ENCODE results near the gene IQCC. TPM values are rescaled to one million over a fixed set of nuclear protein-coding genes. Genes with fewer than 3 reads are reported as not detected.

The IQCC gene
- total and polyA plus RNA-seq, 2 donors = 2.8 to 3.0 TPM

DNA sequence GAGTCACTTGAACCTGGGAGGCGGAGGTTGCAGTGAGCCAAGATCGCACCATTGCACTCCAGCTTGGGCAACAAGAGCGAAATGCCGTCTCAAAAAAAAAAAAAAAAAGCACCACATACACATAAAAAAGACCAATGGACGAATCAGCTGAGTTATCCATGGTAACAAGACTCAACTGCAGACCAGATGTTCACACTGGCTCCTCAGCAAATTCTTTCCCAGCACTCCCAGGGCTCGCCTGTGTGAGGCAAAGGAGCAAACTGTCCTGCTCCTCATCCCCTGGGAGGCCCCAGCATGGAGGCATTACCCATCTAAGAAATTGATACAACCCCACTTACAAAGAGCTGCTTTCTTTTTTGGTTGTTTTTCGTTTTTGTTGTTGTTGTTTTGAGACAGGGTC, 13.6 kb downstream of the IQCC start:
- H3K4me1 ChIP-seq (ENCODE audit: control insufficient read depth in 2 of 2, insufficient read depth in 2 of 2, low read length in 2 of 2) = peaks cover 9 to 31% of the 10 kb centered on the region in 2 donors
- DNase-seq (ENCODE audit: low read depth in 6 of 9, low spot score in 9 of 9) = no peak
- 98% methylated on average over 7 of the region's 7 CpGs for WGBS
- H3K36me3 ChIP-seq (ENCODE audit: control insufficient read depth in 2 of 2, insufficient read depth in 2 of 2, low read length in 1 of 2) = peaks cover 26 to 35% of the 10 kb centered on the region in 2 donors
- no peaks in the 10 kb centered on the region for H3K27me3 ChIP-seq (ENCODE audit: control insufficient read depth in 2 of 2, insufficient read depth in 1 of 2, low read length in 1 of 2)
- no peaks in the 10 kb centered on the region for H3K9me3 ChIP-seq (ENCODE audit: control insufficient read depth in 2 of 2, insufficient read depth in 1 of 2, low read length in 1 of 2)
- H3K4me3 ChIP-seq (ENCODE audit: low read length in 2 of 2) = no peak overlapping the region
- H3K27ac ChIP-seq (ENCODE audit: low read depth in 1 of 2, low read length in 1 of 2) = no peak overlapping the region

DNA sequence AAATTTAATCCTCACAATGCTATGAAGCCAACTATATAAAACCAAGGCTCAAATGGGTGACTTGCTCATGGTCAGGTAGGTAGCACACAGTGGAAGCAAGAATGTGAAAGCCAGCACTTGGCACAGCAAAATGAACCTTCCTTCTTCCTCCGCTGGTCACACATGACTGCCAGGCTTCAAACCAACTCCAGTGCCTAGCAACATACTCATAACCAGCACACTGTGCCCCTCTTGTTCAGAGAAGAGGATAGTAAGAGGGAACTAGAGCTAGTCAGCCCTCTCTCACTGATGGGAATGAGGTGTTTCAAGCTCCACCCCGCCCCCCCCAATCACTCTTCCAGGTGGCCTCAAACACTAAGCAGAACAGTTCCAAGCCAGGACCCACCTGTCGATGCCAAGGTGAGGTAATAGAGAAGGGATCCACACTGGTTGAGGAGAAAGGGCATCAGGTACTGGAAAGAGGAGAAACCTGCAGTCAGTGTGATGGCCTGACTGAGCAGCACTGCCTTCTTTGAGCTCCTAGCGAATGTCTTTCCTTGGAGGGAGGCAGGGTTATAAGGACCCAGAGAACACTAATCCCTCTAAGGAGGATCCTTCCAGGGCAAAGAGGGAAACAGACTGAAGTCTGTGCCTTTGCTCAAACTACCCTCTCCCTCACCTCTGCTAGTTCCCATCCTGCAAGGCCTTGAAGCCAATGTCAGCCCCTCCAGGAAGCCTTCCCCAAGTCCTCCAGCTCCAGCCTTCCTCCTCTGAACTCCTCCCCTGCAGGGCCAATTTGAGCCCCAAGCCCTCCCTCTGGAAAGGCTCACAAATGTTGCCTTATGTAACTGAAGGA, 15.5 kb downstream of the IQCC start:
- H3K9me3 ChIP-seq (ENCODE audit: control insufficient read depth in 2 of 2, insufficient read depth in 1 of 2, low read length in 1 of 2) = no peaks in the 10 kb centered on the region
- no peaks in the 10 kb centered on the region for H3K27me3 ChIP-seq (ENCODE audit: control insufficient read depth in 2 of 2, insufficient read depth in 1 of 2, low read length in 1 of 2)
- no peak for DNase-seq (ENCODE audit: low read depth in 6 of 9, low spot score in 9 of 9)
- H3K4me3 ChIP-seq (ENCODE audit: low read length in 2 of 2) = peak overlapping the region; percentile 78 to 93
- peaks cover 9 to 28% of the 10 kb centered on the region in 2 donors for H3K4me1 ChIP-seq (ENCODE audit: control insufficient read depth in 2 of 2, insufficient read depth in 2 of 2, low read length in 2 of 2)
- 97% methylated on average over 4 of the region's 4 CpGs for WGBS
- no peak overlapping the region for H3K27ac ChIP-seq (ENCODE audit: low read depth in 1 of 2, low read length in 1 of 2)
- peaks cover 25 to 35% of the 10 kb centered on the region in 2 donors for H3K36me3 ChIP-seq (ENCODE audit: control insufficient read depth in 2 of 2, insufficient read depth in 2 of 2, low read length in 1 of 2)

DNA sequence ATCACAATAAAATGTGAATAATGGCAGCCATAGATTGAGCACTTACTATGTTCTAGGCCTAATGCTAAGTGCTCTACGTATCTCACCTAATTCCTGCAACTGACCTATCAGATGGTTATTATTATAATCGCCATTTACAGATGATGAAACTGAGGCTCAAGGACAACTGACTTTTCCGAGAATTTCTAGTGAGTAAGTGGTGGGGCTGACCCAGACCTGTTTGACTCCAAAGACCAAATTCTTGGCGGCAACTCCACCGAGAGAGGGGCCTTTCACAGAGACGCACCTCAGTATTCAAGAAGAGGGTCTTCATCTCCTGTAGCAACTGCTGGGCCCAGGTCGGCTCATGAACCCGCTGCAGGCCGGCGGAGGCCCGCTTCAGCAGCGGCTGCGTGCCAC, 16.1 kb downstream of the IQCC start:
- H3K36me3 ChIP-seq (ENCODE audit: control insufficient read depth in 2 of 2, insufficient read depth in 2 of 2, low read length in 1 of 2) = peaks cover 24 to 35% of the 10 kb centered on the region in 2 donors
- WGBS = 28% methylated on average over 13 of the region's 13 CpGs
- no peak overlapping the region for H3K27ac ChIP-seq (ENCODE audit: low read depth in 1 of 2, low read length in 1 of 2)

DNA sequence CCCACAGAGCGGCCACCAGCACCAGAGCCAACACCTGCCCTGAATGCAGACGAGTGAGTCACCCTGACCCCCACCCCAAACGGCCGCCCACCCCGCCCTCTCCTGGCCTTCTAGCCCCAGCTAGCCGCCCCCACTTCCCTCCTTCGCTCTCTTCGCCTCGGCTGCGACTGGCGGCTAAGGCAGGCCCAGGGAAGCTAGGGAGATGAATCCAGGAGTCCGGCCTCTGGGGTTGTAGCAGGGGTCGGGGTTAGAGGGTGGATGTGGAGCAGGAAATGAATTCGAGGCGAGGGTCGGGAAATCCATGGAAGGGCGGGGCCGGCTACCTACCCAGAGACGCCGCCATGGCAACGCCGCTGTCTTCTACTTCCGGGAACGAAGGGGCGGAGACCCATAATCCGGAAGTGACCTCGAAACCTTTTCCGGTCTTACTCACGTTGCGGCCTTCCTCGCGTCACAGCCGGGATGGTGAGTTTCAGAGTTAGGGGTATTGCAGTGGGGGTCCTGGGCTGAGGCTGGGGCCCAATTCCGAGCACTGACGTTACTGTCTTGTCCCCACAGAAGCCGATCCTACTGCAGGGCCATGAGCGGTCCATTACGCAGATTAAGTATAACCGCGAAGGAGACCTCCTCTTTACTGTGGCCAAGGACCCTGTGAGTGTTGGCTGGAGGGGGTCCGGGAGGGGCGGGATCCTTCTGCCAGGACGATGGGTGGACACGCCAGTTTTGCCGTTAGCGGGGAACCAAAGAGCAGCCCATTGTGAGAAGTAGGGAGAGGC, 16.7 kb downstream of the IQCC start, which contains the start of the genes EIF3I and TMEM234:
Gene EIF3I, plus strand, starts transcription at position 428 of the 776 bp plus-strand sequence. Its CDS starts 35 bp downstream, at position 463.
Gene TMEM234, minus strand, starts transcription at position 374 of the 776 bp plus-strand sequence. Its CDS starts 31 bp downstream, at position 343.
- peaks cover 23 to 34% of the 10 kb centered on the region in 2 donors for H3K36me3 ChIP-seq (ENCODE audit: control insufficient read depth in 2 of 2, insufficient read depth in 2 of 2, low read length in 1 of 2)
- H3K4me3 ChIP-seq (ENCODE audit: low read length in 2 of 2) = peak within 1 kb of the TSS; percentile 78 to 93
- no peaks in the 10 kb centered on the region for H3K9me3 ChIP-seq (ENCODE audit: control insufficient read depth in 2 of 2, insufficient read depth in 1 of 2, low read length in 1 of 2)
- peak; percentile 77 to 95 (median 88) for DNase-seq (ENCODE audit: low read depth in 6 of 9, low spot score in 9 of 9)
- peaks cover 9 to 26% of the 10 kb centered on the region in 2 donors for H3K4me1 ChIP-seq (ENCODE audit: control insufficient read depth in 2 of 2, insufficient read depth in 2 of 2, low read length in 2 of 2)
- H3K27me3 ChIP-seq (ENCODE audit: control insufficient read depth in 2 of 2, insufficient read depth in 1 of 2, low read length in 1 of 2) = no peaks in the 10 kb centered on the region
- WGBS = under 1% methylated on average over 46 of the region's 46 CpGs
- H3K27ac ChIP-seq (ENCODE audit: low read depth in 1 of 2, low read length in 1 of 2) = peak within 1 kb of the TSS; percentile 55 to 86

More for the DNA sequence above, 16.1 kb downstream of the IQCC start:
- peak overlapping the region; percentile 78 to 93 for H3K4me3 ChIP-seq (ENCODE audit: low read length in 2 of 2)
- DNase-seq (ENCODE audit: low read depth in 6 of 9, low spot score in 9 of 9) = no peak
- H3K9me3 ChIP-seq (ENCODE audit: control insufficient read depth in 2 of 2, insufficient read depth in 1 of 2, low read length in 1 of 2) = no peaks in the 10 kb centered on the region
- peaks cover 9 to 26% of the 10 kb centered on the region in 2 donors for H3K4me1 ChIP-seq (ENCODE audit: control insufficient read depth in 2 of 2, insufficient read depth in 2 of 2, low read length in 2 of 2)
- no peaks in the 10 kb centered on the region for H3K27me3 ChIP-seq (ENCODE audit: control insufficient read depth in 2 of 2, insufficient read depth in 1 of 2, low read length in 1 of 2)

DNA sequence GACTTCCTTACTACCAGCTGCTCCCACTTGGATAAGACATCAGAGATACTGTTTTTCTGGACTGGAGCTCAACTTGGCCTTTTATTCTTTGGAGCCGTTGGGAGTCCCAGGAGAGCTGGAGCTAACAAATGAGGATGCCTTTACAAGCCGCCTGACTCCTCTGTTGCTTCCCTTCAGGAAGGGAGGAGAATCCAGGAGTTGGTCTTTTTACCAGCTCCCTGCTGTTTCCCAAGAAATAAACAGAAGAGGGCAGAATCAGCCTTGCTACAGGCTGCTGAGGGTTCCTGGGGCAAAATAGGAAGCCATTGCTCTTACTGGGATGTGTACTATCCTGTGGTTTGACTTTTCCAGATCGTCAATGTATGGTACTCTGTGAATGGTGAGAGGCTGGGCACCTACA, 18.2 kb downstream of the IQCC start:
- Histone ChIP-seq H3K27ac (ENCODE audit: low read depth in 1 of 2, low read length in 1 of 2) (no peak overlapping the region), H3K27me3 (ENCODE audit: control insufficient read depth in 2 of 2, insufficient read depth in 1 of 2, low read length in 1 of 2) (no peaks in the 10 kb centered on the region), H3K4me3 (ENCODE audit: low read length in 2 of 2) (no peak overlapping the region), H3K36me3 (ENCODE audit: control insufficient read depth in 2 of 2, insufficient read depth in 2 of 2, low read length in 1 of 2) (peaks cover 32 to 47% of the 10 kb centered on the region in 2 donors), H3K9me3 (ENCODE audit: control insufficient read depth in 2 of 2, insufficient read depth in 1 of 2, low read length in 1 of 2) (no peaks in the 10 kb centered on the region), H3K4me1 (ENCODE audit: control insufficient read depth in 2 of 2, insufficient read depth in 2 of 2, low read length in 2 of 2) (peaks cover 9 to 26% of the 10 kb centered on the region in 2 donors)
- no peak for DNase-seq (ENCODE audit: low read depth in 6 of 9, low spot score in 9 of 9)
- WGBS = 96% methylated on average over 3 of the region's 3 CpGs

DNA sequence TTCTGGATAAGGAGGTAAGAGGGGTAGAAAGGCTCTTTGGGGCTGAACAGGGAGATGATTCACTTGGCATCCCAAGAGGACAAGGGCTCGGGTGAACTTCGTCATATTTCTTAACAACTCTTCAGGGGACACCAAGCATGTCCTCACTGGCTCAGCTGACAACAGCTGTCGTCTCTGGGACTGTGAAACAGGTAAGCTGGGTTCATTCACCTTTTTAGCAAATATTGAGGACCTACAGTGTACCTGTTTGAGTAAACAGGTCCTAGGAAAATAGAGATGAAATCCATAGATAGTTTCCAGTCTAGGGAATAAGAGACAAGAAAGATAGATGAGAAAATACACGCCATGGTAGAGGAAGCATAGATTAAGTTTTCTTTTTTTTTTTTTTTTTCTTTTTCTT, 18.8 kb downstream of the IQCC start:
- DNase-seq (ENCODE audit: low read depth in 6 of 9, low spot score in 9 of 9) = no peak
- Histone ChIP-seq H3K4me1 (ENCODE audit: control insufficient read depth in 2 of 2, insufficient read depth in 2 of 2, low read length in 2 of 2) (peaks cover 9 to 26% of the 10 kb centered on the region in 2 donors), H3K36me3 (ENCODE audit: control insufficient read depth in 2 of 2, insufficient read depth in 2 of 2, low read length in 1 of 2) (peaks cover 37 to 52% of the 10 kb centered on the region in 2 donors), H3K4me3 (ENCODE audit: low read length in 2 of 2) (no peak overlapping the region), H3K27me3 (ENCODE audit: control insufficient read depth in 2 of 2, insufficient read depth in 1 of 2, low read length in 1 of 2) (no peaks in the 10 kb centered on the region), H3K9me3 (ENCODE audit: control insufficient read depth in 2 of 2, insufficient read depth in 1 of 2, low read length in 1 of 2) (no peaks in the 10 kb centered on the region), H3K27ac (ENCODE audit: low read depth in 1 of 2, low read length in 1 of 2) (no peak overlapping the region)
- 92% methylated on average over 4 of the region's 4 CpGs for WGBS

DNA sequence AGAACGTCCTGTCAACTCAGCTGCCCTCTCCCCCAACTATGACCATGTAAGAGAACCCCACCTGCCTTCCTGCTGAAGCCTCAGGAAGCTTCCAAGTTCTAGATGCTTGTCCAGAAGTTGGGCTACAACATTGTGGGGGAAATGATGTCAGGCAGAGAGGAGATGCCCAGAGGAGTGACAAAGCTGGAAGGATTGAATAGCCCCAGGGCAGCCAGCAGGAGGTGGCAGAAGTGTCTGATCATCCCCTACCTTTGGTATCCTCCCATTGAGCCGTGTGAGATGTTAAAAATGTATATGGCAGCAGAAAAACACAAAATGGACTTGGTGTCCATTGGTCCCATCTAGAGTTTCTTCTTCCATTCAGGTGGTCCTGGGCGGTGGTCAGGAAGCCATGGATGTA, 23.3 kb downstream of the IQCC start:
- Histone ChIP-seq H3K27ac (ENCODE audit: low read depth in 1 of 2, low read length in 1 of 2) (no peak overlapping the region), H3K36me3 (ENCODE audit: control insufficient read depth in 2 of 2, insufficient read depth in 2 of 2, low read length in 1 of 2) (peaks cover 61 to 80% of the 10 kb centered on the region in 2 donors), H3K4me1 (ENCODE audit: control insufficient read depth in 2 of 2, insufficient read depth in 2 of 2, low read length in 2 of 2) (peaks cover 0 to 3% of the 10 kb centered on the region in 2 donors), H3K9me3 (ENCODE audit: control insufficient read depth in 2 of 2, insufficient read depth in 1 of 2, low read length in 1 of 2) (no peaks in the 10 kb centered on the region), H3K27me3 (ENCODE audit: control insufficient read depth in 2 of 2, insufficient read depth in 1 of 2, low read length in 1 of 2) (no peaks in the 10 kb centered on the region), H3K4me3 (ENCODE audit: low read length in 2 of 2) (no peak overlapping the region)
- 97% methylated on average over 3 of the region's 3 CpGs for WGBS
- DNase-seq (ENCODE audit: low read depth in 6 of 9, low spot score in 9 of 9) = no peak

DNA sequence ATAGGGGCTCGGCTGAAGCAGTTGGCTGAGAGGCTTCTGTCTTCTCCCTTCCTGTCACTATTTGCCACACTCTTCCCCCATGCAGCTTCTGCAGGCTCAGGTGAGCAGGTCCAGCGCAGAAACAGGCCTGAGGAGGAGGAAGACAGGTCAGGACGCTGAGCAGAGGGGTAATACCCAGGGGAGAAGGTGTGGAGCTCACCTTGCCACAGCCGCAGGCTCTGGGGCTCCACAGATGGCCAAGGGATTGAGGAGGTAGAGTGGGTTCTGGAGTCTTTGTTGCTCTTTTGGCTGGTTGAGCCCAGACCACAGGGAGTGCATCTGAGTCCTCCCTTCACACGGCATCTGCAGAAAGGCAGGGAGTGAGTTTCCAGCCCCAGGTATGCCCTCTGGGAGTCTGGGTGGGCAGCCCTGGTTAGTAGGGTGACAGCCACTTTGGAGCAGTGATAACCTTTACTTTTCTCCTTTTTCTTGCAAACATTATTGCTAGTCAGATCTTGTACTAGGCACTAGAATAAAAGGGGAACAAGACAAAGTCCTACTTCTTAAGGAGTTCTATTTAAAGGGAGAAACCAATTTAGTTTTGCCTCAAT, 26.5 kb downstream of the IQCC start:
- DNase-seq (ENCODE audit: low read depth in 6 of 9, low spot score in 9 of 9) = no peak
- Histone ChIP-seq H3K27ac (ENCODE audit: low read depth in 1 of 2, low read length in 1 of 2) (no peak overlapping the region), H3K4me3 (ENCODE audit: low read length in 2 of 2) (no peak overlapping the region), H3K27me3 (ENCODE audit: control insufficient read depth in 2 of 2, insufficient read depth in 1 of 2, low read length in 1 of 2) (no peaks in the 10 kb centered on the region), H3K9me3 (ENCODE audit: control insufficient read depth in 2 of 2, insufficient read depth in 1 of 2, low read length in 1 of 2) (no peaks in the 10 kb centered on the region), H3K36me3 (ENCODE audit: control insufficient read depth in 2 of 2, insufficient read depth in 2 of 2, low read length in 1 of 2) (peaks cover 49 to 56% of the 10 kb centered on the region in 2 donors), H3K4me1 (ENCODE audit: control insufficient read depth in 2 of 2, insufficient read depth in 2 of 2, low read length in 2 of 2) (no peaks in the 10 kb centered on the region)
- WGBS = 95% methylated on average over 5 of the region's 5 CpGs
